SK-N-MC (cell line): Measurements from ENCODE around the gene PIK3R4.

ENCODE experiments used
- EZH2 ChIP-seq: fragments of 200-600 bp; sonication (generic); IDR thresholded peaks from one replicate; pipeline ENCODE4 v1.6.1; 2017; ENCODE audit warnings: antibody characterized with exemption
- FOXP2 ChIP-seq: optimal IDR thresholded peaks from 2 replicates; pipeline ENCODE3; 2011; ENCODE audit warnings: mild to moderate bottlenecking, moderate library complexity; ENCODE audit not compliant: insufficient read depth; ENCODE audit errors: extremely low read length, control extremely low read depth
- POLR2AphosphoS5 ChIP-seq: IDR thresholded peaks from 2 replicates; pipeline ENCODE4 v1.6.1; 2012; ENCODE audit warnings: mild to moderate bottlenecking, low read depth, low read length, borderline replicate concordance

DNA sequence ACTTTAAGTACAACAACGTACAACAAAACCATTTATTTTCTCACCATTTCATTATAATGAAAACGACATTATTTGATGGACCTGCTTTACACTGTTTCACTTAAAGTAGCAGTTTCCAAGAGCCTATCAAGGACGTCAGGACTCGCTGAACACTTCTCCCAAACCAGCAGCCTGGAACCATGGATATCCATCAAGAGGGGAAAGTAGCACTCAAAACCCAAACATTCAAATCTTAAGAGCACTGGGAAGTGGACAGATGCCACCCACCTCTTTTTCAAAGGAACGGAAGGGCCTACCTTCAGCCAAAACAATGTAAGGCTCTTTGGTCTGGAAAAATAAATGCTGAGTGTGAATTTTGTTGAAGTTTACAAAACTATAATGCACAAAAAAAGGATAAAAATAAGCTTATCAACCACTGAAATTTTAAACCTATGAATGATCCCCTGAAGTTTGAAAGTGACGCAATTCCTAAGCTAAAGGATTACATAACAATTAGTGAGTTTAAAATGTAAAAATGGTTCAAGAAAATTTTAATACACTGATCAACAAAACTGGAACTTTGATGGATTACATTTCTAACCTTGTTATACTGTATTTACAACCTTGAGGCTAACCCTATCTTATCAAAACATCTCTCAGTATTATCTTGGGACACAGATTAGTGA lies 4.6 kb downstream of the PIK3R4 start:
- TF ChIP-seq POLR2AphosphoS5 (no peak), EZH2 (no peak), FOXP2 (no peak)
